Measurements from ENCODE around the gene IPPK. TPM values are rescaled to one million over a fixed set of nuclear protein-coding genes. Genes with fewer than 3 reads are reported as not detected.
"Not testable (repeated sequence)": the region's sequence is repeated elsewhere in the genome, so short reads cannot be mapped to it uniquely, and the experiment has no call there.

The IPPK gene
- total and polyA plus RNA-seq, 2 of the 8 experiments (the other 6 are each of a cell fraction or from before 2014, with no cell fraction given): 10.5 to 13.6 TPM

GRCh38 chr9:92595075-92595474 is 74.9 kb downstream of the IPPK start:
- H3K56ac ChIP-seq (replicated peaks; ENCODE audit: insufficient read length, low read depth, low read length); H4K5ac ChIP-seq (ENCODE audit: insufficient read length, low read depth, low read length); H3K4me3 ChIP-seq (ENCODE audit: extremely low read depth in 1 of 4, insufficient read depth in 2 of 4, low read depth in 3 of 4, low read length in 4 of 4); H3K9me3 ChIP-seq (ENCODE audit: insufficient read depth in 2 of 2, low read depth in 1 of 2, low read length in 1 of 2); H3K14ac ChIP-seq (ENCODE audit: insufficient read length); H2BK20ac ChIP-seq (ENCODE audit: low read length); H3K79me1 ChIP-seq (ENCODE audit: low read depth, low read length); CTCF ChIA-PET (ENCODE audit: partially characterized antibody); POLR2A ChIA-PET (ENCODE audit: partially characterized antibody); H2BK5ac ChIP-seq (ENCODE audit: low read depth, low read length); H3K23ac ChIP-seq (ENCODE audit: insufficient read length); H3K36me3 ChIP-seq (ENCODE audit: control insufficient read depth in 2 of 4, insufficient read depth in 4 of 4, low read length in 3 of 4); H3K27ac ChIP-seq (ENCODE audit: low read depth, low read length); H4K8ac ChIP-seq (ENCODE audit: extremely low read depth, insufficient read depth, low read length); H3K4ac ChIP-seq (replicated peaks; ENCODE audit: insufficient read length, low read depth, low read length); H4K20me1 ChIP-seq (replicated peaks in 1 of 2; ENCODE audit: control insufficient read depth in 1 of 2, insufficient read depth in 2 of 2, low read length in 2 of 2); H3K18ac ChIP-seq (ENCODE audit: extremely low read depth, low read length); H2BK120ac ChIP-seq (replicated peaks; ENCODE audit: low read depth, low read length); H4K91ac ChIP-seq (replicated peaks; ENCODE audit: insufficient read length, low read length); H3K9ac ChIP-seq (replicated peaks in 1 of 4; ENCODE audit: extremely low read depth in 1 of 4, low read depth in 3 of 4, low read length in 3 of 4); H2BK12ac ChIP-seq (ENCODE audit: low read depth, low read length); H3K4me1 ChIP-seq (replicated peaks in 1 of 4; ENCODE audit: control insufficient read depth in 3 of 4, insufficient read depth in 4 of 4, low read length in 3 of 4); FAIRE-seq; H2BK15ac ChIP-seq (ENCODE audit: low read length); H3K4me2 ChIP-seq (ENCODE audit: insufficient read depth in 1 of 2, low read depth in 2 of 2, low read length in 2 of 2); H2AK5ac ChIP-seq (ENCODE audit: low read depth, low read length); DNase-seq (ENCODE audit: low read depth in 1 of 2, low spot score in 2 of 2); H3K79me2 ChIP-seq (ENCODE audit: control insufficient read depth in 1 of 2, insufficient read depth in 2 of 2, low read length in 2 of 2); H3K27me3 ChIP-seq (replicated peaks in 1 of 4; ENCODE audit: control insufficient read depth in 3 of 4, extremely low read depth in 1 of 4, insufficient read depth in 3 of 4, low read length in 3 of 4); H3K23me2 ChIP-seq (ENCODE audit: low read depth, low read length); H2AFZ ChIP-seq (ENCODE audit: low read length): not testable (repeated sequence)
- WGBS, 2 experiments (ENCODE audit: extremely low coverage in 1 of 2, insufficient coverage in 1 of 2, insufficient read length in 1 of 2, insufficient replicate concordance in 2 of 2, low coverage in 1 of 2, low lambda C conversion rate in 2 of 2, missing lambda C conversion rate in 1 of 2): 75% methylated on average over 1 of the region's 1 CpG; no CpG with 5 or more reads in 1 of the 2 experiments

Data from H1 (cell line).